K562 (cell line): Measurements from ENCODE around the gene PPP1CA.

ENCODE experiments used
- MXD1 ChIP-seq: fragments of 250-450 bp; sonication (Bioruptor Pico); IDR thresholded peaks from 2 replicates; pipeline ENCODE4 v1.8.0; 2021; ENCODE audit warnings: borderline replicate concordance, mild to moderate bottlenecking, moderate library complexity; ENCODE audit not compliant: poor library complexity, severe bottlenecking
- NFE2 ChIP-seq: IDR thresholded peaks from 2 replicates; pipeline ENCODE4 v1.6.1; 2014; ENCODE audit warnings: antibody characterized with exemption, low read depth
- SMARCB1 ChIP-seq: IDR thresholded peaks from 2 replicates; pipeline ENCODE4 v1.6.1; 2011; ENCODE audit warnings: improper control_type of control experiment, low read depth; ENCODE audit not compliant: insufficient read length
- ZNF274 ChIP-seq: IDR thresholded peaks from 2 replicates; pipeline ENCODE4 v1.6.1; 2011; ENCODE audit warnings: low read depth, mild to moderate bottlenecking, low read length, moderate library complexity, borderline replicate concordance
- ZNF311 ChIP-seq: fragments of 250-450 bp; sonication (Bioruptor Pico); IDR thresholded peaks from 2 replicates; pipeline ENCODE4 v1.4.0; 2020; ENCODE audit warnings: mild to moderate bottlenecking, moderate library complexity

GRCh38 chr11:67419325-67420049 is 17.8 kb upstream of the PPP1CA start:
- TF ChIP-seq SMARCB1: no peak
- TF ChIP-seq ZNF311 (CRISPR knock-in tag): no peak
- no peak for TF ChIP-seq ZNF274
- TF ChIP-seq NFE2: no peak
- TF ChIP-seq MXD1: no peak
